Activated CD8-positive, alpha-beta memory T cell treated with anti-CD3 and anti-CD28 coated beads for 1 hour (primary cell): ENCODE measurements around the gene SRI.
"Not testable (repeated sequence)": the region's sequence is repeated elsewhere in the genome, so short reads cannot be mapped to it uniquely, and the experiment has no call there.

Experiments
- DNase-seq, 2 donors: peaks; one replicate each; pipeline ENCODE4 v3.0.0-alpha.2; 2020; ENCODE audit warnings: low read depth in 1 of 2; ENCODE audit errors: extremely low read depth in 1 of 2

SRI gene, protein sequence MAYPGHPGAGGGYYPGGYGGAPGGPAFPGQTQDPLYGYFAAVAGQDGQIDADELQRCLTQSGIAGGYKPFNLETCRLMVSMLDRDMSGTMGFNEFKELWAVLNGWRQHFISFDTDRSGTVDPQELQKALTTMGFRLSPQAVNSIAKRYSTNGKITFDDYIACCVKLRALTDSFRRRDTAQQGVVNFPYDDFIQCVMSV

DNA sequence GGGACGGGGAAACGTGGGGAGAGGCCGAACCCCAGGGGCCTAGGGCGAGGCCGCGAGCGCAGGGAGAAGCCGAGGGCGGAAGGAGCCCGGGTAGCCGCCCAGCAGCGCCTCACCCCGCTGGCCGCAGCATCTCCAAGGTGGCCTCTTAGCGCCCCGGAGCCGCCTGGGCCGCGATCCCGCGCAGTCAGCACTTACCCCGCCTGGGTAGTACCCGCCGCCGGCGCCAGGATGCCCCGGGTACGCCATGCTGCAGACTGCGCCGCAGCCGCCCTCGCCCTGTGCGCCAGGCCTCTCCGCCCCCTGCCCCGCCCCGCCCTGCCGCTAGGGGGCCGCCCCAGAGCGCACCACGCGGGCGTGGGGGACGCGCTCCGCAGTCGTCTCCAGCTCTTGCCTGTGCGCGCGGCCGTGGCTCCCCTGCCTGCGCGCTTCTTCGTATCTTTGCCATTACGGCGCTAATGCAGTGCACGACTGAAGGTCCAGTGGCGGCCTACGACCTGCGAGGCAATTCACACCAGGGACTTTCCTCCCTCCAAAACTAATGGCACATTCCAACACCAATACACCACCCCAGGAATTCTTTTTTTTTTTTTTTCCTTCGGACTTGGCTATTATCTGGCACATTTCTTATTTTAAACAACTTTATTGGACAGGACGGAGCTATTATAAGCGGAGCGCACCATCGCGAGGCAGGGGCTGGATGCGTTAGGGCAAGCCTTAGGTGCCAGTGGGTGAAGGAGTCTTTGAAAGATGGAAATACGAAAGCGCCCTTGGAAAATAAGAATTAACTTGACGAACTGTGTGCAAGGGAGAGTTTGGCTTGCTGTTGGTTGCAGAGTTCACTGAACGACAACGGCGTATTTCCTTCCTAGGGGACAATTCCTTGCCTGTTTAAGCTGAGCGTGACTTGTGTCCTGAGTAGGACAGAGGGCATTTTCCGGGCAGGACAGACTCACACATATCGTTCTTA lies at the start of gene SRI:
TSS of gene SRI (minus strand) at position 258 of the 967 bp plus-strand sequence. CDS start at position 246, 12 bp downstream.
- DNase-seq: peak; percentile 75 to 89

DNA sequence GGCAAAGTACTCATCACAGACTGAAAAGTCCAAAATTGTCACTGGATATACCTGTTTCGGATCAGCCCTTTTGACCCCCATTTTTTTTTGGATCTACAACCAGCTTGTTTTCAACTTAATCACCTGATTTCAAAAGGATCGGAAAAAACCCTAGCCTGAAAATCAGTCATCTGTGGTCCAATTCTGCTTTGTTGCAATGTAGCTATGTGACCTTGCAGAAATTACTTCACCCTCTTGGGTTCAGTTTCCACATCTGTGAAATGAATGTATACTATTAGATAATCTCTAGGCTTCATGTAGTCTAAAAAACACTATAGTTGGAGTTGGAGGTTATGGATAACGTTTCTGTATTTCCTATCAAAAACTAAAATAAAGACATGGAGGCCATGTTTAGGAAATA lies 49.7 kb upstream of the SRI start:
- no peak for DNase-seq

DNA sequence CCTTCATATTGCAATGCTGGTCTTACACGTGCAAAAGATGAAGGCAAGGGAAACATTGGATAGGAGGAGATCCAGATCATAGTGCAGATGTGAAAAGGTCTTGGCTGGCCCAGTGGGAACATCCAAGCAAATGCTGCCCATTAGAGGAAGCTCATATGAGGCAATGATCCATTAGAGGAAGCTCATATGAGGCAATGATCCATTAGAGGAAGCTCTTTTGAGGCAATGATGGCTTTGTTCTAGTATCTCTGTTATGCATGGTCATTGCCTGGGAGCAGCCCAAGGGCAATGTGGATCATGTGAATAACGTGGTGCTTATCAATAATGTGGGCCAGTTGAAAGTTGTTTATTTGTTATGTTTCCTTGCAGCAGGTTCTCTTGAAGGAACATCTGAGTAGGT lies 49.0 kb upstream of the SRI start:
- no peak for DNase-seq

DNA sequence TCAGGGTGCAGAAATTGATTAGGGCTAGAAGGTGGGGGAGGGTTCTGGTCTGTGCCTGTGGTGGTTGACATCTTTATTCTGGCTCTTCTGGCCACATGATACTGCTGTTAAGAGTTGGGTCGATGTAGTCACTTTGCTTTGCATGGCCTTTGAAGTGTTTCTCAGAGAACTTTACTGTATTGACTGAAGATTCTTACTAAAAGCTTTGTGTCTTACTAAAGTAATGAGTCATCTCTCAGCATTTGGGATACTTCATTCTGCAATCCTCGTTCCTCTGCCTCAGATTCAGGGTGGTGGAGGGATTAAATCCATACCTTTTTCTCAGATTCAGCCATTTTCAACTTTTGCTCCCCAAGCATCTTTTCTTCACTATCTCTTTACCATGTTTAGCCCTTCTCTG lies 48.2 kb upstream of the SRI start:
- no peak for DNase-seq

DNA sequence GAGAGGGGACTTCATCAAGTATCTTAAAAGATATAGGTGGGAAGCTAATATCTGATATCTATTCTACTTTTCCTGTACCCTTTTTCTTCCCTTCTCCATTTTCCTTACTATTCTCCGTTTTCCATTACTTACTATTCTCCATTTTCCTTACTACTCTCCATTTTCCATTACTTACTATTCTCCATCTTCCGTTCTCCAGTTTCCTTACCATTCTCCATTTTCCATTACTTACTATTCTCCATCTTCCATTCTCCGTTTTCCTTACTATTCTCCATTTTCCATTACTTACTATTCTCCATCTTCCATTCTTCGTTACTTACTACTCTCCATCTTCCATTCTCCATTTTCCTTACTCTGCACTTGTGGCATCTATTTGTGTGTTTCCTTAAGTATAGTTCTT lies 47.6 kb upstream of the SRI start:
- DNase-seq: no peak

DNA sequence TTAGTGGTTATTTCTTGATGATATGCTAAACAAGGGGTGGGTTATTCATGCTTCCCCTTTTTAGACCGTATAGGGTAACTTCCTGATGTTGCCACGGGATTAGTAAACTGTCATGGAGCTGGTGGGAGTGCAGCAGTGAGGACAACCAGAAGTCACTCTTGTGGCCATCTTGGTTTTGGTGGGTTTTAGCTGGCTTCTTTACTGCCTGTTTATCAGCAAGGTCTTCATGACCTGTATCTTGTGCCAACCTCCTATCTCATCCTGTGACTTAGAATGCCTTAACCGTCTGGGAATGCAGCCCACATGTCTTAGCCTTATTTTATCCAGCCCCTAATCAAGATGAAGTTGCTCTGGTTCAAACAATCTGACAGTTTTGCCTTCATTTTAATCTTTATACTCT lies 45.1 kb upstream of the SRI start:
- not testable (repeated sequence) for DNase-seq

DNA sequence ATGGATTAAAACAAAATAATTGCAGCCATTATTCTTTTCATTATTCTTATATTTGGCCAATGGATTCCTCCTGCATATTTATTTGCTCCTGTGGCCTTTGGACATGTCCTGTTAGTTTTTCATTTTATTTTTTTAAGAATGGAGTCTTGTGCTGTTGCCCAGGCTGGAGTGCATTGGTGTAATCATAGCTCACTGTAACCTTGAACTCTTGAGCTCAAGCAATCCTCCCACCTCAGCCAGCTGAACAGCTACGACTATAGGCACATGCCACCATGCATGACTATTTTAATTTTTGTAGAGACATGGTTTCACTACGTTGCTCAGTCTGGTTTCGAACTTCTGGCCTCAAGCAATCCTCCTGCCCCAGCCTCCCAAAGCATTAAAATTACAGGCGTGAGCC lies 42.7 kb upstream of the SRI start:
- DNase-seq: no peak

DNA sequence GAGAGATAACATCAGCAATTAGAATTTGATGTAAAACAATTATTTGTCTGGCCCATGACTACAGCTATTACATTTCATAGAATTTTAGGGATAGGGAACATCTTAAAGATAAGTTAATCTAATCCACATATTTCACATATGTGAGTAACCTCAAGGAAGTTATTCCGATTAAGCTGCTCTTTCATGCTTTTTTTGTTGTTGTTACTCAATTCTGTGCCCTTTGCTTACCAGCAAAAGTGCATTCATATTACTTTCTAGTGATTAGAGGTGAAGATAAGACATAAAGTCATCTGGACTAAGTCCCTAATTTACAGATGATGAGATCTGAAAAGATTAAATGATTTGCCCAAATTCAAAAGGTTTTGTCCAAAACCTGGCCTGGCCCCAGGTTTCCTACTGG lies 40.9 kb upstream of the SRI start:
- no peak for DNase-seq

DNA sequence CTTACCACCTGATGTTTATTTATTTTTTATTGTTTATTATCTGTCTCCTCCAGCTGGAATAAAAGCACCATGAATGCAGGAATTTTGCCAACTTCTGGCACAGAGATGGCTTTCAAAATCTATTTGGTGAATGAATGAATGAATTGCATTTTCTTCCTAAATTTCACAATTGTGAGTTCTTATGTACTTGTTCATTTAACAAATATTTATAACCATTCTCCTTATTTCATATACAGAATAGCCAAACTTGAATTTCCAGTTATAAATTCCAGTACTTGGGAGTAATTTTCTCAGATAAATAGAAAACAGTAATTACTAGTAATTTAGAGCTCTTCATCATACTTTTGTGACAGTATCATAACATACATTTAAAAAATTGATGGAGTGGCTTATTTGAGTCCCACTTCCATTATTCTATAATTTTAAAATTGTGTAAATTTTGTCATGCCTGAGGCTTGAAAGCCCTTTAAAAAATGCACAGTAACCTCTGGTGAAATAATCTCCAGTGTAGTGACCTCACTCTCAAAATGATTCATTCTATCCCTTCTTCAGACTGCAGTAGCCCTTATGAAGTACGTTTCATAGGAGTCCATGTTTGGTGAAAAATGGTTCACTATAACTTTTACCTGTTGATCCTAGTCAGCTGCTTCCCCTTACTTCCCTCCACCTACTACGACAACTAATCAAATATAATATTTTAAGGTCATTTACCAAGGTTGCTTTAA lies 40.0 kb upstream of the SRI start:
- no peak for DNase-seq

DNA sequence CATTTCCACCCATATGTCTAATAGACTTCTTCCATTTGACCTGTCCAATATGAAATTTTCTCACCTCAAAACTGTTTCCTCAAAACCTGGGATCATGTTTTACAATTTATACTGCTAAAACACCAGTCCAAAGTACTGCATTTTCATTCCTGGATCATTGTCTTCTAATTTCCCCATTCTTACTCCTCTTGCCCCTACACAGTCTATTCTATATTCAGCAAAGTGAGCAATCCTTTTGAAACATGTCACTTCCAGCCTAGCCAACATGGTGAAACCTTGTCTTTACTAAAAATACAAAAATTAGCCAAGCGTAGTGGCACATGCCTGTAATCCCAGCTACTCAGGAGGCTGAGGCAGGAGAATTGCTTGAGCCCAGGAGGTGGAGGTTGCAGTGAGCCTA lies 38.5 kb upstream of the SRI start:
- not testable (repeated sequence) for DNase-seq

DNA sequence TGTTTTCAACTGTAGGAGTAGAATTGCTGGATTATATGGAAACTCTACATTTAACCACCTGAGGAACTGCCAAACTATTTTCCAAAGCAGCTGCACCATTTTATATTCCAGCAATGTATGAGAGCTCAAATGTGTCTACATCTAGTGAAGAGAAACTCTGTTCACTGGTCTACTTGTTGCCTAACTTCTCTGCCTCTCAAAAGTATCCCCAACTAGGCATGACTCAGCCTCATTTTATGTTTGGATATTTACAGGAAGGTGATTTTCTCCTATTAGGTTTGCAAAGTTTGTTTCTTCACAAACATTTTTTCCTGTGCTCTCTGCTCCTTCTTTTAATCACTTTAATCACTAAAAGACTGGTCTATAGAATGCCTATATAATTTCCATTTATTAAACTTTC lies 37.1 kb upstream of the SRI start:
- DNase-seq: no peak

DNA sequence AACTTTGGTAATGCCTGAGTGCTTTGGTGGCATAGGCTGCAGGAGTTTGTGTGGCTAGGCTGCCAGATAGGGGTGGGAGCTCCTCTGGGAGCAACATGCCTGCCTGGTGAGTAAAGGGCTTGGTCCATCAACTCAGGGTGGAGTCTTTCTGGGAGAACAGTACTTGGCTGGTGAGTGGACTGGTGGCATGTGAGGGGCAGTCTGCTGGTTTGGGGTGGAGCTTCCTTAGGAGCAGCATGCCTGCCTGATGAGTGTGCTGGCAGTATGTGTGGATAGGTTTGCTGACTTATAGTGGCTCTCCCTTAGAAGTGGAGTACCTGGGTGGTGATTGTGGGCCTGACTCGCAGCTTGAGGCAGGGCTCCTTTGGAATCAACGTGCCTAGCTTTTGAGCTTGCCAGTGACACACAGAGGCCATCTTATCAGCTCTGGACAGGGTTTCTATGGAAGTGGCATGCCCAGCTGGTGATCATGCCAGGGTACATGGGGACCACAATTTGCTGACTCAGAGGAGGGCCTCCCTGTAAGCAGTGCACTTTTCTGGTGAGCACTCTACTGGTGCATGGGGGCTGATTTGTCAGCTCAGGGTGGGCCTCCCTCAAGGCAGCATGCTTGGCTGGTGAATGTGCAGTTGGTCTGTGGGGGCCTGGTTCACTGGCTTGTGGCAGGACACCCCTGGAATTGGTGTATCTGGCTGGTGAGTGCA lies 35.0 kb upstream of the SRI start:
- no peak for DNase-seq

DNA sequence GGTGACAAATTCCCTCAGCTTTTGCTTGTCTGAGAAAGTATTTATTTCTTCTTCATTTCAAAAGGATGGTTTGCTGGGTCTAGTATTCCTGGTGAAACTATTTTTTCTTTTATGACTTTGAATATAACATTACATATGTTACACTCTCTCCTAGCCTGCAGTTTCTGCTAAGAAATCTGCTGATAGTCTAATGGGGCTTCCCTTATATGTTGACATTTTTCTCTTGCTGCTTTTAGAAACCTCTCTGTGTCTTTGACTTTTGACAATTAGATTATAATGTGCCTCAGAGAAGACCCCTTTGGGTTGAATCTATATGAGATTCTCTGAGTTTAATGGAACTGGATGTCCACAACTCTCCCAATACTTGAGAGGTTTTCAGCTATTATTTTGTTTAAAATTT lies 33.8 kb upstream of the SRI start:
- no peak for DNase-seq

DNA sequence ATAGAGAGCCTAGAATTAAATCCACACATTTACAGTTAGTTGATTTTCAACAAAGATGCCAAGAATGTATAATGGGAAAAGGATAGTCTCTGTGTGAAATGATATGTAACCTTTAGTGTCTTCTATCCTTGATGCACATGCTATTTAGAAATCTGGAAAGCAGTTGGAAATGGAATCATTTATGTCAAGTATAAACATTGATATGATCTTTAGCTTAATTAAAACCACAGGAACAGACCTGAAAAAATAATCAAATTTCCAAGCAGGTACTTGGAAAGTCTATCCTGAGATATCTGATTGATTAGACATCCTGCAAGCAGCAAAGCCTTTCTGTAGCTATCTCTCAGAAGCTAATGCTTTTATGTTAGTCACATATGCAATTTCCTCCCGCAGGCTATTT lies 24.4 kb upstream of the SRI start:
- DNase-seq: no peak

DNA sequence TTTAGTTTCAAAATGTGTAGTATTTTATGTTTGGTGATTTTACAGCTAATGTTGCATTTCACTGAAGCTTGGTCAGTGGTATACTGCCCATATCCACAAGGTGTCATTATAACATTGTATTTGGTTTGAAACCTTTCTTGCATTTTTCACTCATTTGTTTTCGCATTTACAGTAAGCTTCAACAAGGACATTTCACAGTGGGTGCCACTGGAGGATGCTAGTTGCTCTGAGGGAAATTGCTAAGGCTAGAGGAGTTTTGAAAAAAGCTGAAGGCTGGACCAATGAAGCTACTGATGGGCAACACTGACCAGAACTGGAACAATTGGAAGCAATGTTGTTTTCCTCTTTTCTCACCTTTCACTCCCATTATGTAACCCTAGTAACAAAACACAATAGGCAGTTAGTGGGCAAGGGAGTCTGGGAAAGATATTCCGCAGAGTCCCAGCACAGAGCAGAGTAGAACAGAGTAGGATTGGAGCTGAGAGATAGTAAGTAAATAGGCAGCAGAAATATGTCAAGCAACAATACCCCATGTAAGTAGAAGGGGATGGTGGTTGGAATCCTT lies 23.6 kb upstream of the SRI start:
- DNase-seq: no peak

DNA sequence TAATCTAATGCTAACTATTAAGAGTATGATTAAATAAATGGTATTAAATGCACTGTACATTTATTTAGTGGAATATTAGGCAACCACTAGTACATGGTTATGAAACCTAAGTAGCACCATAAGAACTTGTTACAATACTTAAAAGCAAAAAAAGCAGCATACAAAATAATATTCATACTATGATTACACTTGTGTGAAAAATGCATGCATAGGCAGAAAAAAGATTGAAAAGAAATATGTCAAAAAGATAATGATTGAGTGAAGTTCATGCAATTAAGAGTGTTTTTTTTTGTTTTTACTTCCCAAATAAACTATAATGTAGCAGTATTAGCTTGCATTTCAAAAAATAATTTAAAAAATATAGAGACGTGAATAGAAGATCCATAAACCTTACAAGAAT lies 20.0 kb upstream of the SRI start:
- DNase-seq: no peak

DNA sequence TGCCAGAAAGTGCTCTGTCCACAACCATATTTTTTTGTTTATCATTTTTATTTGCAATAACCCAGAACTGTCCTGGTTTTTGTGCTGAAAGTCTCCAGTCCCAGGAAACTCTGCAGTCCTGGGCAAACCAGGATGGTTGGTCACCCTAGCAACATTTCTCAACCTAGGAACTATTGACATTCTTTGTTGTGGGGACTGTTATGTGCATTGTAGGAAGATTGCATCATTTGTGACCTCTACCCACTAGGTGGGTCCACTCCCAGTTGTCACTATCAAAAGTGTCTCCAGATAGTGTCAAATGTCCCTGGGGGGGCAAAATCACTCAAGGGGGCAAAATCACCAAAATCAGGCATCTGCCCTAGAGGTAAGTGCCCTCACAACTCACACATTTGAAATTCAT lies 14.0 kb upstream of the SRI start:
- DNase-seq: no peak

DNA sequence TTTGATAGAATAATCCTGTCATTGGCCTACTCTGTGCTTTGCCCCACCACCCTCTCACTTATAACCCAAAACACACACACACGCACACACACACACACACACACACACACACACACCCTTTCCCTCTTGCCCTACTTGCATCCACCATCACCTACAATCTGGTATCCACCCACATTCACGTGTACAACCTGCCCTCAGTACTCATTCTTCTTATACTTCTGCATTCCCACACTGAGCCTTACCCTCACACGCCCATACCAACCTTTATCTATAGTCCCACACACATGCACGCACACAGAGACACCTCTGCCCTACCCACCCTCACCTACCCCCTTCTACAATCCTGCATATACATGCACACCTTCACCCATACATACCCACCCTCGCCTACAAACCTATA lies 10.8 kb upstream of the SRI start:
- no peak for DNase-seq

DNA sequence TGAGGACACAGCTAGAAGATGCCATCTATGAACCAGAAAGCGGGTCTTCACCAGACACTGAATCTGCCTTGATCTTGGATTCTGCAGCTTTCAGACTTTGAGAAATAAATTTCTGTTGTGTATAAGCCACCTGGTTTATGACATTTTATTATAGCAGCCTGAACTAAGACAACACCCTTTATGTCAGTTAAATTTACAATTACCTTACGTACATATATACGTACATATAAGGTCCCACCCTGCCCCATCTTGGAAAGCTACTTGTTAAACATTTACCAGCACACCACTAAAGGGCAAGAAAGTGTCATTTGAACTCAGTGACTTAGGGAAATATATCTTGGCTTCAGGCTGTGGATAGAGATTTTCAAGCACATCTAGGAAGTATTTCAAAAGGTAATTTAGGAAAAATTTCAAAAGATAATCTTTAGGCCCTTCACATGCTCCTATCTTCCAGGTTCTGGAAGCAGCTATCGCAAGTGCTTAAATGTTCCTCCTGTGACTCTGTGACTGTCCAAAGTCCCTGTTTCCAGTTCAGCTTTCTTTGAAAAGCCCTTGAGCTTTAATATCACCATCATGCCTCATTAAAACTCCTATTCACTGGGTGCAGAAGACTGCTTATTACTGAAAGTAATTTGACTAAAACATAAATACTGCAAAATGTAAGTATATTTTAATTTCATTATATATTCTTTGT lies 9.6 kb upstream of the SRI start:
- DNase-seq: no peak

DNA sequence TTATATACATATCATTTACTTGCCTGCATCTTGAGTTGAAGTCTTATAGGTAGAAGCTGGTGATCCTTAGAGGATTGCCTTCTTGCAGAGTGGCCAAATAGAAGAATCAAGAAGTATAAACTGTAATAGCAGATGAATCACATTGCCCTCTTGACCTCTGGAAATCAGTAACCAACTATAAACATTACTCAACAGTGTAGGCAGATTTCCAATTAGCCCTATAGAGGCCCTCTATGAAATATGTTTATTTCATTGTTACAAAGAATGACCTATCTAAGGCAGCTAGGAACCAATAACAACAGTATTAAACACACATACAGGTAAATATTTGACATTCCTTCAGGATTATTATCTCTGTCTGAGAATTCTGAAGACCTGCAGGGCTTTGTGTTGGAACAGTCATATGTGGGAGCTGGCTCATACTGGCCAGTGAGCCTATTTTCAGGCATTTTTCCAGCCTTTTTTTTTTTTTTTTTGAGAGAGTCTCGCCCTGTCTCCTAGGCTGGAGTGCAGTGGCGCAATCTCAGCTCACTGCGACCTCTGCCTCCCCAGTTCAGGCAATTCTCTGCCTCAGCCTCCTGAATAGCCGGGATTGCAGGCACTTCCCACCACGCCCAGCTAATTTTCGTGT lies 7.2 kb upstream of the SRI start:
- DNase-seq: no peak
